RPMI8226 (cell line): Measurements from ENCODE around the gene DHX29.

Source experiments
- DNase-seq: peaks from one replicate; pipeline ENCODE4 v3.0.0-alpha.2; 2015

The DHX29 gene

GRCh38 chr5:55316289-55316688, 8.8 kb upstream of the DHX29 start:
- DNase-seq, result no peak

- no peak for DNase-seq
Observed at GRCh38 chr5:55313870-55314617, 6.5 kb upstream of the DHX29 start.

GRCh38 chr5:55308254-55308836, 851 bp upstream of the DHX29 start:
- DNase-seq, result peak; percentile 30

GRCh38 chr5:55306641-55307382, 682 bp downstream of the DHX29 start:
- peak; percentile 38 for DNase-seq

GRCh38 chr5:55305345-55305744, 2.1 kb downstream of the DHX29 start:
- no peak for DNase-seq

- no peak for DNase-seq
Observed at GRCh38 chr5:55304584-55304983, 2.9 kb downstream of the DHX29 start.

GRCh38 chr5:55303238-55303690, 4.2 kb downstream of the DHX29 start:
- DNase-seq, result no peak

- no peak for DNase-seq
Observed at GRCh38 chr5:55300890-55301289, 6.6 kb downstream of the DHX29 start.

- no peak for DNase-seq
Observed at GRCh38 chr5:55294935-55295334, 12.6 kb downstream of the DHX29 start.

GRCh38 chr5:55290991-55291390, 16.5 kb downstream of the DHX29 start:
- DNase-seq, result no peak

GRCh38 chr5:55289808-55290207, 17.7 kb downstream of the DHX29 start:
- DNase-seq, result no peak

GRCh38 chr5:55286411-55286933, 21.0 kb downstream of the DHX29 start:
- DNase-seq, result no peak

GRCh38 chr5:55278778-55279177, 28.7 kb downstream of the DHX29 start:
- DNase-seq, result no peak

- DNase-seq, result no peak
Observed at GRCh38 chr5:55276771-55277170, 30.7 kb downstream of the DHX29 start.

GRCh38 chr5:55258339-55258738, 49.2 kb downstream of the DHX29 start:
- DNase-seq, result no peak

- no peak for DNase-seq
Observed at GRCh38 chr5:55254802-55255201, 52.7 kb downstream of the DHX29 start.

GRCh38 chr5:55250064-55250463, 57.4 kb downstream of the DHX29 start:
- no peak for DNase-seq

- peak; percentile 66 for DNase-seq
Observed at GRCh38 chr5:55241746-55242145, 65.7 kb downstream of the DHX29 start.

- DNase-seq, result no peak
Observed at GRCh38 chr5:55236800-55237199, 70.7 kb downstream of the DHX29 start.

GRCh38 chr5:55234121-55234700, 73.3 kb downstream of the DHX29 start:
- peak; percentile 41 for DNase-seq

- peak; percentile 89 for DNase-seq
Observed at GRCh38 chr5:55232985-55233928, 74.2 kb downstream of the DHX29 start, which contains the start of gene CCNO. Gene CCNO, minus strand, starts transcription at chr5:55233608. Its CDS starts 85 bp downstream, at chr5:55233523.
